NCI-H146 treated with DMSO at 0.1 percent for 48 hours (cell line): ENCODE measurements around the gene CFC1B.
"Not testable (repeated sequence)": the region's sequence is repeated elsewhere in the genome, so short reads cannot be mapped to it uniquely, and the experiment has no call there.

Experiments
- DNase-seq: peaks from one replicate; lab custom pipeline; 2025; ENCODE audit not compliant: unreplicated experiment; lab: John Stamatoyannopoulos, UW

CFC1B gene

GRCh38 chr2:130520992-130521391, at the start of gene CFC1B:
Gene CFC1B, plus strand, starts transcription at chr2:130521222. Its CDS starts 263 bp downstream, at chr2:130521485.
- not testable (repeated sequence) for DNase-seq

- not testable (repeated sequence) for DNase-seq
Observed at GRCh38 chr2:130491073-130491472, 29.9 kb upstream of the CFC1B start.

DNA sequence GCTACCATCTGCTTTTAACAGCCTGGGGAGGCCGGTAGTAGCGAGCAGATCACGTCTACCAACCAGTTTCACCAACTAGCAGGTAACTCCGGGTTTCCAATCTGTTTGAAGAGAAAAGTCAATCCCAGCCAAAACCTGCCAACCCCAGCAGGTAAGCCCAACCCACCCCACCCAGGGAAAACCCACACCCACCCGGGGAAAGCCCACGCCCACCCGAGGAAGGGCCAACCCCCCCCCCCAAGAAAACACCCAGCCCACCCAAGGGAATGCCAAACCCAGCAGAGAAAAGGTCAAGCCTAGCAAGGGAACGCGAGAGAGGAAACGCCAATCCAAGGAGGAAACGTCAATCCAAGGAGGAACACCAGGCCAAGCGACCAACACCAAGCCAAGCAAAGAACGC, 11.8 kb upstream of the CFC1B start, which contains the start of gene POTEI:
Gene POTEI, minus strand, starts transcription at position 101 of the 400 bp plus-strand sequence. Its CDS starts 93 bp downstream, at position 8.
- DNase-seq = not testable (repeated sequence)

GRCh38 chr2:130510807-130511746, 9.9 kb upstream of the CFC1B start:
- DNase-seq = not testable (repeated sequence)

- DNase-seq = not testable (repeated sequence)
Observed at GRCh38 chr2:130511747-130512451, 9.1 kb upstream of the CFC1B start.

GRCh38 chr2:130518516-130519106, 2.4 kb upstream of the CFC1B start:
- not testable (repeated sequence) for DNase-seq

GRCh38 chr2:130522390-130522789, 1.4 kb downstream of the CFC1B start:
- not testable (repeated sequence) for DNase-seq

GRCh38 chr2:130527365-130527967, 6.4 kb downstream of the CFC1B start:
- not testable (repeated sequence) for DNase-seq

GRCh38 chr2:130529545-130529944, 8.5 kb downstream of the CFC1B start:
- DNase-seq = not testable (repeated sequence)

- DNase-seq = not testable (repeated sequence)
Observed at GRCh38 chr2:130530212-130530611, 9.2 kb downstream of the CFC1B start.

DNA sequence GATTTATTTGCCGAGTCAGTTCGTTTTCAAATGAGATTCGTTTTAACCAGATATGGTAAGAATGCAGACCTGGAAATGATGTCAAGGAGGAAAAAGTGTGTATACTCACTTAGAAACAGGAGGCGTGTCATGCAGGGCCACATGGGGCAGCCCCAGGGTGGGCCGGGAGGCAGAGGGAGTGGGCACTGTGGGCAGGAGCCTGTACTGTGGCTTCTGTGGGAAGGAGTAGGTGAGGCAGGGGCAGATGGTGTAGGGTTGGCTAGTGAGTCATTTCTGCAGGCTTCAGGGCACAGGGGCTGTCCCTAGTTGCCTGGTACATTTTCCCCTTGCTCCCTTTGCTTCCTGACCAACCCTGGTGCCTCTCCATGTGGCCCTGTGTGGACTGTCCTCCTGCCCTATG, 10.2 kb downstream of the CFC1B start:
- DNase-seq = not testable (repeated sequence)

- DNase-seq = not testable (repeated sequence)
Observed at GRCh38 chr2:130531672-130532071, 10.7 kb downstream of the CFC1B start.

- DNase-seq = not testable (repeated sequence)
Observed at GRCh38 chr2:130536654-130537053, 15.6 kb downstream of the CFC1B start.

- not testable (repeated sequence) for DNase-seq
Observed at GRCh38 chr2:130538271-130538670, 17.2 kb downstream of the CFC1B start.

GRCh38 chr2:130542789-130543188, 21.8 kb downstream of the CFC1B start:
- DNase-seq = not testable (repeated sequence)

- DNase-seq = not testable (repeated sequence)
Observed at GRCh38 chr2:130543785-130544528, 22.9 kb downstream of the CFC1B start.

DNA sequence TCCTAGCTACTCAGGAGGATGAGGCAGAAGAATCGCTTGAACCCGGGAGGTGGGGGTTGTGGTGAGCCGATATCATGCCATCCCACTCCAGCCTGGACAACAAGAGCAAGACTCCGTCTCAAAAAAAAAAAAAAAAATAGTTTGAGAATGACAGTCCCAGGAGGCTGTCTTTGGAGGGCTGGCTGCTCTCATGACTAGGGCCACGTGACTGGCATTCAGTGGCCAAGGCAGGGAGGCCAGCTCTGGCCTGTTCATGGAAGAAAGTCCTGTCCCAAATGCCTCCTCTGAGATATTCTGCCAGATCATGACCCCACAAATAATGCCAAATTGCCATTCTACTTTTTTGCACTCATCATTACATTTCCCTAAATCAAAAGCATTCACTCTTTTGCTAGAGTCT, 24.0 kb downstream of the CFC1B start:
- not testable (repeated sequence) for DNase-seq

DNA sequence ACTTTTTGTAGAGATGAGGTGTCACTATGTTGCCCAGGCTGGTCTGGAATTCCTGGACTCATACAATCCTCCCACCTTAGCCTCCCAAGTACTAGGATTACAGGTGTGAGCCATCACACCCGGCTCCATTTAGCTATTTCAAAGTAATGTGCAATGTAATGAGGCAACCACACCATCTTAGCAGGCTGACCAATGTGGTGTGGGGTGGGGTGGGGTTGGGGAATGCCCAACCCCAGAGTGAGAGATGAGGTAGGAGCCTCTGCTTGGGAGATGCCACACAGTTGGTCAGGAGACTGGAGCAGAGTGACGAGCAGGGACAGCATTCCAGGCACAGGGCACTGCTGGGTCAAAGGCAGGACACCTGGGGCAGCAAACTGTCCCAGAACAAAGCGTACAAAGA, 27.4 kb downstream of the CFC1B start:
- DNase-seq = not testable (repeated sequence)

- not testable (repeated sequence) for DNase-seq
Observed at GRCh38 chr2:130549475-130549874, 28.5 kb downstream of the CFC1B start.

- DNase-seq = not testable (repeated sequence)
Observed at GRCh38 chr2:130554178-130554577, 33.2 kb downstream of the CFC1B start.
